ENCODE results near the gene NODAL.
A peak's percentile ranks its signal among the peaks of the same experiment; 100 is the strongest.

Gene NODAL

GRCh38 chr10:70445718-70446657 is 4.5 kb upstream of the NODAL start:
- DNase-seq (ENCODE audit: low read depth, low spot score), result no peak
- H3K27ac ChIP-seq (ENCODE audit: low read length), result no peak overlapping the region
- WGBS (ENCODE audit: insufficient coverage, insufficient read length), result no CpG with 5 or more reads among the region's 8 CpGs
- no peaks in the 10 kb centered on the region for H3K36me3 ChIP-seq (ENCODE audit: control insufficient read depth, insufficient read depth, low read length)
- no peaks in the 10 kb centered on the region for H3K9me3 ChIP-seq (ENCODE audit: control insufficient read depth, insufficient read depth, low read length)
- peaks cover under 1% of the 10 kb centered on the region; the same call in 1 of the 2 replicates for H3K27me3 ChIP-seq (ENCODE audit: control insufficient read depth, insufficient read depth, low read length)
- H3K4me1 ChIP-seq (ENCODE audit: control insufficient read depth, insufficient read depth, low read length), result peaks cover 12% of the 10 kb centered on the region; the same call in 1 of the 2 replicates
- no peak overlapping the region for H3K4me3 ChIP-seq (ENCODE audit: low read length)

- H3K36me3 ChIP-seq (ENCODE audit: control insufficient read depth, insufficient read depth, low read length), result no peaks in the 10 kb centered on the region
- no peak for DNase-seq (ENCODE audit: low read depth, low spot score)
- H3K4me3 ChIP-seq (ENCODE audit: low read length), result no peak overlapping the region
- H3K27ac ChIP-seq (ENCODE audit: low read length), result no peak overlapping the region
- peaks cover 9% of the 10 kb centered on the region; the same call in 1 of the 2 replicates for H3K4me1 ChIP-seq (ENCODE audit: control insufficient read depth, insufficient read depth, low read length)
- H3K9me3 ChIP-seq (ENCODE audit: control insufficient read depth, insufficient read depth, low read length), result no peaks in the 10 kb centered on the region
- no CpG with 5 or more reads among the region's 4 CpGs for WGBS (ENCODE audit: insufficient coverage, insufficient read length)
- peaks cover 10% of the 10 kb centered on the region for H3K27me3 ChIP-seq (ENCODE audit: control insufficient read depth, insufficient read depth, low read length)
Measured at GRCh38 chr10:70444744-70445143, 3.3 kb upstream of the NODAL start.

- no peaks in the 10 kb centered on the region for H3K9me3 ChIP-seq (ENCODE audit: control insufficient read depth, insufficient read depth, low read length)
- peaks cover 10% of the 10 kb centered on the region for H3K27me3 ChIP-seq (ENCODE audit: control insufficient read depth, insufficient read depth, low read length)
- peak; percentile 79 for DNase-seq (ENCODE audit: low read depth, low spot score)
- H3K4me3 ChIP-seq (ENCODE audit: low read length), result peak overlapping the region; percentile 40; the same call in 1 of the 2 replicates
- WGBS (ENCODE audit: insufficient coverage, insufficient read length), result no CpG with 5 or more reads among the region's 6 CpGs
- peaks cover 9% of the 10 kb centered on the region; the same call in 1 of the 2 replicates for H3K4me1 ChIP-seq (ENCODE audit: control insufficient read depth, insufficient read depth, low read length)
- no peak overlapping the region for H3K27ac ChIP-seq (ENCODE audit: low read length)
- H3K36me3 ChIP-seq (ENCODE audit: control insufficient read depth, insufficient read depth, low read length), result no peaks in the 10 kb centered on the region
Measured at GRCh38 chr10:70442332-70442988, 979 bp upstream of the NODAL start.

GRCh38 chr10:70441895-70442309 is 421 bp upstream of the NODAL start:
- Histone ChIP-seq H3K36me3 (ENCODE audit: control insufficient read depth, insufficient read depth, low read length) (no peaks in the 10 kb centered on the region), H3K4me1 (ENCODE audit: control insufficient read depth, insufficient read depth, low read length) (peaks cover 9% of the 10 kb centered on the region; the same call in 1 of the 2 replicates), H3K9me3 (ENCODE audit: control insufficient read depth, insufficient read depth, low read length) (no peaks in the 10 kb centered on the region), H3K27ac (ENCODE audit: low read length) (no peak overlapping the region), H3K27me3 (ENCODE audit: control insufficient read depth, insufficient read depth, low read length) (peaks cover 10% of the 10 kb centered on the region), H3K4me3 (ENCODE audit: low read length) (peak overlapping the region; percentile 40; the same call in 1 of the 2 replicates)
- no peak for DNase-seq (ENCODE audit: low read depth, low spot score)
- no CpG with 5 or more reads among the region's 12 CpGs for WGBS (ENCODE audit: insufficient coverage, insufficient read length)

- Histone ChIP-seq H3K4me3 (ENCODE audit: low read length) (peak overlapping the region; percentile 40; the same call in 1 of the 2 replicates), H3K27ac (ENCODE audit: low read length) (no peak overlapping the region), H3K4me1 (ENCODE audit: control insufficient read depth, insufficient read depth, low read length) (peaks cover 7% of the 10 kb centered on the region; the same call in 1 of the 2 replicates), H3K9me3 (ENCODE audit: control insufficient read depth, insufficient read depth, low read length) (no peaks in the 10 kb centered on the region), H3K27me3 (ENCODE audit: control insufficient read depth, insufficient read depth, low read length) (peaks cover 10% of the 10 kb centered on the region), H3K36me3 (ENCODE audit: control insufficient read depth, insufficient read depth, low read length) (0 out of 2 replicates have a peak, but pooled peaks cover 3% of the 10 kb centered on the region)
- no CpG with 5 or more reads among the region's 69 CpGs for WGBS (ENCODE audit: insufficient coverage, insufficient read length)
- no peak for DNase-seq (ENCODE audit: low read depth, low spot score)
Measured at GRCh38 chr10:70440296-70441160, 953 bp downstream of the NODAL start.

GRCh38 chr10:70437721-70438120 is 3.8 kb downstream of the NODAL start:
- Histone ChIP-seq H3K4me1 (ENCODE audit: control insufficient read depth, insufficient read depth, low read length) (peaks cover 4% of the 10 kb centered on the region; the same call in 1 of the 2 replicates), H3K27ac (ENCODE audit: low read length) (no peak overlapping the region), H3K9me3 (ENCODE audit: control insufficient read depth, insufficient read depth, low read length) (no peaks in the 10 kb centered on the region), H3K4me3 (ENCODE audit: low read length) (no peak overlapping the region), H3K36me3 (ENCODE audit: control insufficient read depth, insufficient read depth, low read length) (peaks cover 5% of the 10 kb centered on the region), H3K27me3 (ENCODE audit: control insufficient read depth, insufficient read depth, low read length) (peaks cover 10% of the 10 kb centered on the region)
- no peak for DNase-seq (ENCODE audit: low read depth, low spot score)
- WGBS (ENCODE audit: insufficient coverage, insufficient read length), result no CpG with 5 or more reads among the region's 5 CpGs

- Histone ChIP-seq H3K36me3 (ENCODE audit: control insufficient read depth, insufficient read depth, low read length) (peaks cover 10% of the 10 kb centered on the region), H3K27me3 (ENCODE audit: control insufficient read depth, insufficient read depth, low read length) (peaks cover 5% of the 10 kb centered on the region; the same call in 1 of the 2 replicates), H3K4me3 (ENCODE audit: low read length) (no peak overlapping the region), H3K4me1 (ENCODE audit: control insufficient read depth, insufficient read depth, low read length) (no peaks in the 10 kb centered on the region), H3K27ac (ENCODE audit: low read length) (no peak overlapping the region), H3K9me3 (ENCODE audit: control insufficient read depth, insufficient read depth, low read length) (no peaks in the 10 kb centered on the region)
- DNase-seq (ENCODE audit: low read depth, low spot score), result no peak
- no CpG with 5 or more reads among the region's 19 CpGs for WGBS (ENCODE audit: insufficient coverage, insufficient read length)
Measured at GRCh38 chr10:70435241-70436085, 6.0 kb downstream of the NODAL start.

- Histone ChIP-seq H3K27me3 (ENCODE audit: control insufficient read depth, insufficient read depth, low read length) (no peaks in the 10 kb centered on the region), H3K4me3 (ENCODE audit: low read length) (no peak overlapping the region), H3K27ac (ENCODE audit: low read length) (no peak overlapping the region), H3K9me3 (ENCODE audit: control insufficient read depth, insufficient read depth, low read length) (no peaks in the 10 kb centered on the region), H3K4me1 (ENCODE audit: control insufficient read depth, insufficient read depth, low read length) (no peaks in the 10 kb centered on the region), H3K36me3 (ENCODE audit: control insufficient read depth, insufficient read depth, low read length) (peaks cover 10% of the 10 kb centered on the region)
- no peak for DNase-seq (ENCODE audit: low read depth, low spot score)
- no CpG with 5 or more reads among the region's 9 CpGs for WGBS (ENCODE audit: insufficient coverage, insufficient read length)
Measured at GRCh38 chr10:70433581-70434280, 7.8 kb downstream of the NODAL start.
